ENCODE data around the gene SLC23A2. TPM values are rescaled to one million over a fixed set of nuclear protein-coding genes. Genes with fewer than 3 reads are reported as not detected.

Gene SLC23A2
- total RNA-seq, 1 experiment from 2014 or later = 24.0 TPM

- DNase-seq (ENCODE audit: unreplicated experiment) = no peak
- POLR2A ChIA-PET = interaction anchor here (1.3 kb wide), 1 partner anchor 15 kb away, joined by 3 read pairs; no protein-coding TSS in a partner anchor
- H3K36me3 Mint-ChIP-seq (ENCODE audit: insufficient read depth, unreplicated experiment) = no peaks in the 10 kb centered on the region
- H3K27me3 Mint-ChIP-seq (ENCODE audit: insufficient read depth, unreplicated experiment) = no peaks in the 10 kb centered on the region
- CTCF ChIA-PET = no interaction called here
- H3K27ac Mint-ChIP-seq (ENCODE audit: low read depth, unreplicated experiment) = no peak overlapping the region
- no peak for TF ChIP-seq CTCF (IDR thresholded peaks at IDR 0.05; ENCODE audit: unreplicated experiment)
- H3K4me1 Mint-ChIP-seq (ENCODE audit: insufficient read depth, unreplicated experiment) = no peaks in the 10 kb centered on the region
- no peak overlapping the region for H3K4me3 Mint-ChIP-seq (ENCODE audit: unreplicated experiment)
- no peaks in the 10 kb centered on the region for H3K9me3 Mint-ChIP-seq (ENCODE audit: unreplicated experiment)
- intact Hi-C loops (cut with micrococcal nuclease) = no loop called here
- no TSS peak for BruUV-seq (replicated peaks)
Measured at GRCh38 chr20:5044075-5044620, 42.8 kb upstream of the SLC23A2 start.

GRCh38 chr20:5041433-5041832 lies 40.1 kb upstream of the SLC23A2 start:
- Mint-ChIP-seq H3K27me3 (ENCODE audit: insufficient read depth, unreplicated experiment) (no peaks in the 10 kb centered on the region), H3K27ac (ENCODE audit: low read depth, unreplicated experiment) (no peak overlapping the region), H3K9me3 (ENCODE audit: unreplicated experiment) (no peaks in the 10 kb centered on the region), H3K4me3 (ENCODE audit: unreplicated experiment) (no peak overlapping the region), H3K36me3 (ENCODE audit: insufficient read depth, unreplicated experiment) (no peaks in the 10 kb centered on the region), H3K4me1 (ENCODE audit: insufficient read depth, unreplicated experiment) (no peaks in the 10 kb centered on the region)
- no TSS peak for BruUV-seq (replicated peaks)
- intact Hi-C loops (cut with micrococcal nuclease) = no loop called here
- TF ChIP-seq CTCF (IDR thresholded peaks at IDR 0.05; ENCODE audit: unreplicated experiment) = no peak
- POLR2A ChIA-PET = interaction anchor here (0.7 to 0.8 kb wide), 2 partner anchors 32 to 186 kb away, joined by 3 to 4 read pairs; no protein-coding TSS in a partner anchor
- CTCF ChIA-PET = interaction anchor here (0.6 kb wide), 1 partner anchor 11 kb away, joined by 3 read pairs; no protein-coding TSS in a partner anchor
- DNase-seq (ENCODE audit: unreplicated experiment) = no peak

GRCh38 chr20:5040345-5040744 lies 39.0 kb upstream of the SLC23A2 start:
- Mint-ChIP-seq H3K36me3 (ENCODE audit: insufficient read depth, unreplicated experiment) (no peaks in the 10 kb centered on the region), H3K4me1 (ENCODE audit: insufficient read depth, unreplicated experiment) (no peaks in the 10 kb centered on the region), H3K9me3 (ENCODE audit: unreplicated experiment) (no peaks in the 10 kb centered on the region), H3K4me3 (ENCODE audit: unreplicated experiment) (no peak overlapping the region), H3K27me3 (ENCODE audit: insufficient read depth, unreplicated experiment) (no peaks in the 10 kb centered on the region), H3K27ac (ENCODE audit: low read depth, unreplicated experiment) (peak overlapping the region; percentile 32)
- ChIA-PET POLR2A (no interaction called here), CTCF (interaction anchor here (0.6 to 0.8 kb wide), 3 partner anchors 16 to 379 kb away, joined by 3 to 4 read pairs (median 3); no protein-coding TSS in a partner anchor)
- no peak for TF ChIP-seq CTCF (IDR thresholded peaks at IDR 0.05; ENCODE audit: unreplicated experiment)
- DNase-seq (ENCODE audit: unreplicated experiment) = no peak
- no TSS peak for BruUV-seq (replicated peaks)
- intact Hi-C loops (cut with micrococcal nuclease) = no loop called here

GRCh38 chr20:5039889-5040288 lies 38.6 kb upstream of the SLC23A2 start:
- no peak for TF ChIP-seq CTCF (IDR thresholded peaks at IDR 0.05; ENCODE audit: unreplicated experiment)
- Mint-ChIP-seq H3K27ac (ENCODE audit: low read depth, unreplicated experiment) (no peak overlapping the region), H3K36me3 (ENCODE audit: insufficient read depth, unreplicated experiment) (no peaks in the 10 kb centered on the region), H3K4me1 (ENCODE audit: insufficient read depth, unreplicated experiment) (no peaks in the 10 kb centered on the region), H3K4me3 (ENCODE audit: unreplicated experiment) (no peak overlapping the region), H3K9me3 (ENCODE audit: unreplicated experiment) (no peaks in the 10 kb centered on the region), H3K27me3 (ENCODE audit: insufficient read depth, unreplicated experiment) (no peaks in the 10 kb centered on the region)
- ChIA-PET POLR2A (no interaction called here), CTCF (interaction anchor here (0.6 to 0.8 kb wide), 3 partner anchors 17 to 380 kb away, joined by 3 to 4 read pairs (median 3); no protein-coding TSS in a partner anchor)
- intact Hi-C loops (cut with micrococcal nuclease) = no loop called here
- BruUV-seq (replicated peaks) = no TSS peak
- DNase-seq (ENCODE audit: unreplicated experiment) = no peak

Data from MCF 10A (cell line).